Activated CD8-positive, alpha-beta memory T cell treated with anti-CD3 and anti-CD28 coated beads, Interleukin-2, amount 50 U/mL, for 1 hour (primary cell): Measurements from ENCODE around the gene C3orf18.

ENCODE experiments used
- DNase-seq: peaks from one replicate; pipeline ENCODE4 v3.0.0-alpha.2; 2020; ENCODE audit errors: extremely low read depth

C3orf18 gene

GRCh38 chr3:50551054-50551659 is 16.4 kb downstream of the C3orf18 start:
- no peak for DNase-seq

GRCh38 chr3:50550079-50550736 is 17.3 kb downstream of the C3orf18 start:
- DNase-seq, result no peak

- DNase-seq, result no peak
Observed at GRCh38 chr3:50549226-50549625, 18.3 kb downstream of the C3orf18 start.

- DNase-seq, result no peak
Observed at GRCh38 chr3:50545781-50546180, 21.8 kb downstream of the C3orf18 start.

DNA sequence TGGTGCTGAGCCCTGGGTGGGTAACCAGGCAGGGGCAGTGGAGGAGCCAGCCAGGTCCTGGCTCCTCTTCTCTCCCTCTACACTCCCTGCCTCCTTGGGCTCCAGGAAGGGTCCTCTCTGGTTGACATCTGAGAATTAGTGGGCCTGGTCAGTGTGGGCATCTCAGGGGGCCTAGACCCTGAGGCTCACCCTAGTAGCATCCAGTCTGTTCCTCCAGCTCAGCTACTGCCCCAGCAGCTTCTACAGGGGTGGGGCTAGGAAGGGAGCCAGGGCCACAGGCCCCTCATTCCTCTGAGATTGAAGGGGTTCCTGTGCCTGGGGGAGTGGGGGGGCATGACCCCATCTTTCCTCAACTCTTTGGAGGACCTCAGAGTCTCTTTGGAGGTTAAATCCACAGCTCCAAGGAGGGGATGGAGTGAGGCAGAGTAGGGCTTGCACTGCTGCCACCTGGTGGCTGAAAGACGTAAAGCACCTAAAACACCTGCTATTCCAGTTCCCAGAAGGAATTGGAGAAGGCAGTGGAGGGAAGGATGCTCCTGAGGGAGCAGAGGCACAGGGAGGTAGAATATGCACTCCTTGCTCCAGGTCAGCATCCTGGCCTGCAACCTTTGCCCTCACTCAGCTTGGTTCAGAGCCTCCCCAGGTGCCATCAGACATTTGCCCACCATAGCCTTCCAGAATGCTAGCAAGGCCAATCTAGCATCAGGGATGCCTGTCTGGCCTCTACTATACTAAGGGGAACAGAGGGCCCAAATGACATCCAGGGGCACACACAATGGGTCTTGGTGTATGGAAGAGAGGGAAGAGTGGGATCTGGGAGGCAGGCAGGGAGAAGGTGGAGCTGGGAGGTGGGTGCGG is 25.1 kb downstream of the C3orf18 start:
- DNase-seq, result no peak

DNA sequence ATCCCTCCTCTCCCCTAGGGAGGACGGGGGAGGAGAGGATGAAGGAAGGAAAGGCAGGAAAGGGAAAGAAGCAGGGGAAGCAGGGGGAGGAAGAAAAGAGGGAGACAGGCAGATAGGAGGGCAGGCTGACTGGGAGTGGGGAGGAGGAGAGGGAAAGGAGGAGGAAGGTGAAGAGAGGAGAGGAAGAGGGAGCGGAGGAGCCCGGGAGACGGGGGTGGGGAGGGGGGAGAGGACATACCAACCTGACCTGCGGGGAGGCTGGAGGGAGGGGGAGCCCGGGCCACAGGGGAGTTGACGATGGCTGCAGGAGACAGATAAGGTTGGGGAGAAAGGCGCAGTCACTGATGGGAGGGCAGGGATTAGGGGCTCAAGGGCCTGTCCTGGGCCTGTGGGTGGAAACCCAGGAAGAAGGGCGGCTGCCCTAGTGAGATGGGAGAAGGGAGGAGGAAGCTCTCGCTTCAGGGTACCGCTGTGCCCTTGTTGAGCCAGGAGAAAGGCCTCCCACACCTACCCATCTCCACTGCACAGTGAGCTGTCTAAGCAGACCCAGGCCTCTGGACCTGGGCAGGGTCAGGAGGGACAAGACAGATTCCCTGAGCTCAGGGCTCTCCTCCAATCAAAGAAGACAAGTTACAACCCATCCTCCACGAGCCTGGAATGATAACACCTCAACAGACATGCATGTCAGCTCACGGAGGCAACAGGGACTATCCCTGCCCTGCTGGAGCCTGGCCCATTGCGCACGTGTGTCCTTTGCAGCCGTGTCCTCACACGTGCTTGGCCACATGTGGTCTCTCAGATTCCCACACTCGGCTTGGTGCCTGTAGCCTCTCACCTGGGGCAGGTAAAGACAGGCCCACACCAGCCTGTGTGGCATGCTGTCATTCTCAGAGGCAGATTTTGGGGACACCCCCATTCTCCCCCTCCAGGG is 27.9 kb downstream of the C3orf18 start:
- no peak for DNase-seq

- DNase-seq, result no peak
Observed at GRCh38 chr3:50537421-50538129, 30.0 kb downstream of the C3orf18 start.

GRCh38 chr3:50536471-50537180 is 30.9 kb downstream of the C3orf18 start:
- DNase-seq, result no peak

GRCh38 chr3:50534681-50535330 is 32.7 kb downstream of the C3orf18 start:
- no peak for DNase-seq

GRCh38 chr3:50533807-50534461 is 33.6 kb downstream of the C3orf18 start:
- DNase-seq, result no peak

- no peak for DNase-seq
Observed at GRCh38 chr3:50533316-50533715, 34.2 kb downstream of the C3orf18 start.

DNA sequence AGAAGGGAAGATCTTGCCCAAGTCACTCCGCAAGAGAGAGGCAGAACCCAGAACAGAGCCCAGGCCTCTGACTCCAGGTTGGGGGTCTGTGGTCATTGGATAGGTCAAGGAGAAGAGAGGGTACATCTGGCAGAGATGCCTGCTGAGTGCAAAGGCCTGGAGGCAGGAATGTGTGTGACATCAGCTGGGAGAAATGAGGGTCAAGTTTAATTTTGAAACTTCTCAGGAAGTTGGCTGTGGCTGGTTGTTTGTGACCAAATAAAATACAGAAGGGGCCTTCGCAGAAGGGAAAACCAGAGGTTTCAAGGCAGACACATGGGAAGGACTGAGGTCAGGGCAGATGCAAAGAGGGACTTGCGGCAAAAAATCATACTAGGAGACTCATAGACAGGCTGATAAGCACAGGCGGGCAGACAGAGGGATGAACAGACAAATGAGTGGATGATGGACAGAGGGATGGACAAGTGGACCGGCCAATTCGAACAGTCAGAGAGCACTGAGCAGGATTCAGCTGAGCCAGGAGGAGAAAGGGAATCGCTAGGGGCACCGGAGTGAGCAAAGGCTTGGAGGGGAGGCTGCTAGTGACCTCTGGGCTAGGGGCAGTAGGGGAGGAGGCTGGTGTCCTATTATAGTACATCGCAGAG is 35.4 kb downstream of the C3orf18 start:
- DNase-seq, result no peak

GRCh38 chr3:50531201-50531600 is 36.3 kb downstream of the C3orf18 start:
- DNase-seq, result no peak

DNA sequence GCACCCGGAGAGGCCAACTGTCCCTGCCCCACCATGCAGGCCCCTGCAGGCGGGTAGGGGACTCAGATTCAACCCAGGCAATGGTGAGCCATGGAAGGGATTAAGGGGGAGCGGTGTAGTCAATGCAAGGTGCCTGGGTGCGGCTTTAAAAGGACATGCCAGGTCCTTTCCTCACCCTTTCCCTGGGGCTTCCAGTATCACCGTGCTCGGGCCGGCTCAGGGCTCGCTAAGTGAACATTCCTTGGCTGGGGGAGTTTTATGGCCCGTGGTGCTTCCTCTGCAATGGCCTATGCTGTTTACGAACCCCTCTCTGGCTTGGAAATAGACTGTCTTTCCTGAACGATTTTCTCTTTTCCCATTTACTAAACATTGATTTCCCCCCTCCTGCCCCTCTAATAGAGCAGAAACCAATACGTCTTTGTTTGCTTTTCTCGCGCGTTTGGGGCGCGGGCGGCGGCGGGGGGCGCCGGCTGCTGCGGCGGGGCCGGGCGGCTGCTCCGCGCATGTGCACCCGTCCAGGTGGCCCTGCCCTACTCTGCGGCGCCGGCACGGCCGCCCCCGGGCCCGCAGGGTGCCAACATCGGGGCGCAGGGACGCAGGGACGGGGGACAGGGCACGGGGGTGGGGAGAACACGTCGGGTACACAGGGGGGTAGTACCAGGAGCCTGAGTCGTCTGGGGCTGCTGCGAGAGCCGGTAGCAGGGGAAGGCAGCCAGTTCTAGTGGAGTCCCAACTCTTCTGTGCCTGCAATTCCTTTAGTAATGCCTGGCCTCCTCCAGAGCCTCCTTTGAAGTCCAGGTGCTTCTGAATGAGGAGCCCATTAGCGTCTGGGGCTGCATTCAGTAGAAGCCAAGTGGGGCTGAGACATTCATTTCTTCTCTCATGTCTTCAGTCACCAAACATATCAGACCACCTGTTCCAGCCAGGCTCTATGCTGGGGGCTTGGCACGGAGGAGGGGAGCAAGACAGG is 37.3 kb downstream of the C3orf18 start:
- DNase-seq, result no peak

- DNase-seq, result no peak
Observed at GRCh38 chr3:50525987-50526386, 41.6 kb downstream of the C3orf18 start.

DNA sequence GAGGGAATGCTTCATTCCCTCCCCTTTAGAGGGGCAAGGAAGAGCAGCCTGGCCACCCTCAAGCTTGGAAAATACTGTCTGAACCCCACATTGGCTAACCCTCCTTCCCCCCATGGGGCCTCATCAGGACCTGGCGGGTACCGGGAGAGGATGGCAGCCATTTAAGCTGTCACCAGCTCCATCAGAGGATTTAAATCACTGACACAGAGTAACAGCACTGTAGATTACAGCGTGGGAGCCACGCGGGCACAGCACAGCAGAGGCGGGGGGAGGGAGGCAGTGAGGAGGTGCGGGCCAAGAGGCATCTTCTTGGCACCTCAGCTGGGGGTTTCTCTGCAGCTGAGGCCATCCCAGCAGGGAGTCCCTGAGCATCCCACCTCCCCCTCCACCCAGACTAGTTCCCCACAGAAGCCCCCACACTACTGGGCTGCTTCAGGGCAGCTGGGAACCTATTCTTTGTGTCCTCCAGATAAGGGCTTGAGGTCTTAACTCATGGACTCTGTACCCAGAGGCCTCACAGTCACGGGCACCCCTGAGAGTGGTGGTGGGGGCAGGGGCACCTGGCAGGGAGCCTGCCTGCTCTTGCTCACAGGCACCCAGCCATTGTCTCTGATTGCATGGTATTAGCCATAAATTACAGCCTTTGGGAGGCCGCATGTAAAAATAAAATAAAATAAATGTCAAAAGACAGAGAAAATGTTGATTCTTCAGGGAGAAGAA is 42.2 kb downstream of the C3orf18 start:
- DNase-seq, result no peak

DNA sequence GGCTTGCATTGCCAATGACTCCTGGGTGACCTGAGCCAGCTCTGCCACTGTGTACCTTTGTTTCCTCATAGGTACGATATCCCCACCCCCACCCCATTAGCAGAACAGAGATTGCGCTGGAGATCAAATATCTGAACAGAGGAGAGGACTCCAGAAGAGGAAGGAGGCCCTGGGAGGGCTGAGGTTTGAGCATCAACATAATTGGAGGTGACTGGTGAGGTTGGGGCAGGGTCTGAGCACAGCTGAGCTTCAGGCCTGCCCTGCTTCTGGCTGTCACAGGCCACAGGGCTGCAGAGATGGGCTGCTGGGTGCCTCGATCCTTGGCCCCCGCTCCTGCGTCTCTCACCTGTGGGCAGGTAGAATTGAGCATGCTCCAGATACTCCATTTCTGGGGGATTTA is 42.8 kb downstream of the C3orf18 start:
- DNase-seq, result no peak
